NCI-H446 treated with DMSO at 0.1 percent for 48 hours (cell line): ENCODE results near the gene XPR1.
A peak's percentile ranks its signal among the peaks of the same experiment; 100 is the strongest.

Experiments
- DNase-seq: peaks from one replicate; lab custom pipeline; 2025; lab: John Stamatoyannopoulos, UW

XPR1 gene

DNA sequence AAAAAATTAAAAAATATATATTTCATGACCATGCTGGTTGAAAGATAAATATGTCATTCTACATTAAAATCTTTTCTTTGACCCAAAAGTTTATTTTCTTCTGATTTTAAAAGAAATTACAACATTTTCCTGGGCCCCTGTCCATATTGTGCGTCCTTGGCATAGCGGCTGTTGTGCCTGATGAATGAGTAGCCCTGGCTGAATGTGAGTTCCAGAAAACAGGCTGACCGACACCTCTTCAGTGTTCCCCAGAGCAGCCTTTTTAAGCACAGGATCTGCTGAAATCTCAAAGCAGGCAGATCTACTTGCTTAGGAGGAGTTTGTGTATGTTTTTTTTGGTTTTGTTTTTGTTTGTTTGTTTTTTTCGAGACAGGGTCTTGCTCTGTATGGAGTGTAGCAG, 300.6 kb downstream of the XPR1 start:
- no peak for DNase-seq

GRCh38 chr1:180933141-180933540, 301.3 kb downstream of the XPR1 start:
- no peak for DNase-seq

GRCh38 chr1:180934563-180934962, 302.7 kb downstream of the XPR1 start:
- no peak for DNase-seq

DNA sequence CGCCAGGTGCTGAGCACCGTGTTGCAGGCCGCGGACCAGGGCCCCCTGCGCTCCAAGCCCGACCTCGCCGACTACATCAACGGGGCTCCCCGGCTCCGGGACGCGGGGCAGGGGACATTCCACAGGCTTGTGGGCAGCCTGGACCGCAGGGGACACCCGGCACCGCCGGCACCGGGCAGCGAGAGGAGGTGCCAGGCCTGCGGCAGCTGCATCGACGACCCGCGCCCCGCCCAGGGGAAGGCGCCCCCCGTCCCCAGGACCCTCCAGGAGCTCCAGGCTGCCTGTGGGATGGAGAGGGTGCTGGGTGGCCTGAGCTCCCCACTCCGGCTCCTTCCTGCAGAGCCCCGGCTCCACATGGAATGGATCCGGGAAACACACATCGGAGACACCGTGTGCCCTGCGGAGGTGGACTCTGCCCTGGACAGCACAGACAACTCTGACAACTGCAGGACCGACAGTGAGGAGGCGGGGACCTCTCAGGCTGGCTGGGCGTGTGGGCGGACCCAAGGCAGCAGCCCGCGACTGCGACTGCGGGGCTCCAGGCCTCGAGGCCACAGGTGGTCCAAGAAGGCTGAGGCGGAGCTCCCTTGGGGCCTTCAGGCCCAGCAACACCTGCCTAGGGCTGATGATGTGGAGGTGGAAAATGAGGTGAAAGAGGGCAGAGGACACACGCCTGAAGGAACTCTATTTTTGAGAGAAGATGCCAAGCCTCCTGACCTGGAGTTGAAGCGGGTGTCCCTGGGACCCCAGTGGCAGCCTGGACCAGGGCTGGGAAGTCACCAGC, 303.7 kb downstream of the XPR1 start:
- DNase-seq = no peak

DNA sequence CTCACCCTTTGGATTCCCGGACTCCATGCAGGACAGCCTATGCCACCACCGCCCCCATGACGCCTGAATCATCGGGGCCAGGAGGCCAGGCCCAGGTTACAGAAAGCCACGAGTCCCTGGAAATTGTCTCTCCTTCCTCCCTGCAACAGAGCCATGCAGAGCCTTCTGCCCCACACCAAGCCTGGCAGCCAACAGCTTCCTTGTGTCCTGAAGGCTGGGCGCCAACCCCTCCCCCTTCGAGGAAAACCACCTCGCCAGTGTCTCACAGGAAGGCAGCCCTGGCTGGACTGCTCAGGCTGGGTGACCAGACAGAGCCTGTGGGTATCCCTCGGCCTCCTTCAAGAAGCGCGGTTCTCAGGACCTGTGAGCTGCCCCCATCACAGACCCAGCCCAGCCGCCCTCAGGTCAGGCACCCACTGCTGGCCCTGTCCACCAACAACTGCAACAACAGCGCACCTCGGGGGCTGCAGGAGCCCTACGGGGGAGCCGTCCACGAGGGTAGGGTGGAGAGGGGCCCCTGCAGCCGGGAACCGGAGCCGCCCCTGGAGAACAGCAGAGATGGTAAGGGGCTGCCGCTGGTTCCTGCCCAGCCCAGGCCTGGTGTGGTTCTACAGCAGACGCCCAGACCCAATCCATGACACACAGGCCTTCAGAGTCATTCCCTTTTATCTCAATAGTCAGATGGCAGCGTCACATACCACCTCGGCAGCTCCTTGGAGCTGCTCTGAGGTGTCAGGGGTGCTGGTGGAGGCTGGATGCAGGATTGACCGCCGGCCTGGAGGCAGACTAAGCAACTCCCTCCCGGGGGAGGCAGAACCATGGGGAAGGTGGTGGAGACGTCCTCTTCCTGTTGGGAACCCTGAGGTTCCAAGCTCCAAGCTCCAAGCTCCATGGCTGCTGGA, 304.5 kb downstream of the XPR1 start:
- DNase-seq = no peak

- no peak for DNase-seq
These were observed 305.2 kb downstream of the XPR1 start for GRCh38 chr1:180937012-180937372.

DNA sequence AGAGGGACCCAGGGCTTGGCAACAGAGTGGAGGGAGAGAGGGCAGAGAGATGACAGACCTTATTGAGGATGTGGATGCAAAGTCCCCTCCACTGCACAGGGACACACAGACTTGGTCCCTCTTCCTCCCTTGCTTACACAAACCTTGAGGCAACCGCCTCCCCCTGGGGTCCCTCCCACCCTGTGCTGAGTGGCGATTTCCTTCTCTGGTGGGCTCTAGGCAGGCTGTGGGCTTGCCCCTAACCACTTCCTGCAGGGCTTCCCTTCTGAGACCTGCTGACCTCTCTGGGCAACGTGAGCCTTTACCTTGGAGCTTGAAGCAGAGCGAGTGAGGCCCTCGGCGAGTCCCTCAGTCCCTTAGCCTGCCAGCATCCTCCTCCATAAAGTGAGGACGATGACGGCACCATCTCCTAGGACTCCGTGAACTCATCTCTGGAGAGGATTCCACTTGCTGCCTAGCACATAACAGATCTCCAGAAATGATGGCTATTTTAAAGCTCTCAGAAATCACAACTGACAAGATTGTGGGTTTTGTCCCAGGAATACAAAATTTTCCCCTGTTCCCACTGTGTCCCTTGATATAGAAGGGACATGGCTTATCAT, 305.9 kb downstream of the XPR1 start:
- no peak for DNase-seq

DNA sequence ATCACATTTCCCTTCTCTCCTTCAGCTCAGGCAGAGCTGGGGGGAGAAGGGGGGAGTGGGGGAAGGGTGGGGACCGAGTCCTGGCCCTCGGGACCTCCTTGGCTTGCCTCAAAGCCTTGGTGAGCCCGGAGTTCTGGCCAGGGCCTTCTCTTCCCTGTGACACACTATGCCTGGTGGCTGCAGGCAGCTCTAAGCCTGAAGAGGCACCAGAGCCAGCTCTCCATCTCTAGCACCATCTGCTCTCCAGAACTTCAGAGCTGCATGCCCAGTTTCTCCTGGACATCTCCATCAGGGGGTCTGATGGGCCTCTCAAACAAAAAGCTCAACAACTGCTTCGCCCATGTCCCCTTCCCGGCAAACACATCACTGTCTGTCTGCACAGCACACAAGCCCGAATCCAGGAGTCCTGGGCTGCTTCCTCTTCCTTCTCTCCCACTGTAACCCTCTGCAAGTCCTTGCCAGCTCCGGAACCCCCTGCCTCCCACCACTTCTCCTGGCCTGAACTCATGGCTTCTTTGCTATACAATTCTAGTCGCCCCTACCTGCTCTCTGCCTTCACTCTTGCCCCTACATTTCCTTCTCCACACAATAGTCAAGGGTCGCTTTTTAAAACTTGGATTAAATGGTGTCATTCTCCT, 307.4 kb downstream of the XPR1 start:
- peak; percentile 86 for DNase-seq

DNA sequence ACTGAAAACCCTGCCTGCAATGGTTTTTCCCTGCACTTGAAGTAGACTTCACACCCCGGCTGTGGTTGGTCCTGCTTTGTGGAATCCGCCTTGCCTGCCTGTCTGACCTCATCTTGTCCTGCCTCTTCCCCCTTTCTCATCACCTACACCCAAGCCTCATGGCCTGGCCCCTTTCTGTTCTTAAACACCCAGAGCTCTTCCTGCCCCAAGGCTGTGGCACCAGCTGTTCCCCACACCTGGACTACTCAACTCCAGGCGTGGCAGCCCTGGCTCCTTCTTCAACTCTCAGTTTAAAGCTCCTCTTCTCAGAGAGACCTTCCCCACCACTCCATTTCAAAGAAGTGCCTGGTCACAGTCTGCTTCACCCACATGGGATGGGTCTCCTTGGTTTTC, 307.9 kb downstream of the XPR1 start:
- no peak for DNase-seq
